H9 (cell line): ENCODE data around the gene MALRD1. TPM values are rescaled to one million over a fixed set of nuclear protein-coding genes. Genes with fewer than 3 reads are reported as not detected.

Experiments
- DNase-seq: peaks from one replicate; pipeline ENCODE4 v3.0.0-alpha.2; 2017
- H2AFZ ChIP-seq: one replicate; pipeline ENCODE4 v1.6.1; 2013; ENCODE audit warnings: mild to moderate bottlenecking, low read length, control low read depth, moderate library complexity
- H2AK5ac ChIP-seq: 2 replicates; pipeline ENCODE4 v1.6.1; 2013; ENCODE audit warnings: low read length, control low read depth, mixed read lengths; ENCODE audit not compliant: insufficient read length
- H2BK120ac ChIP-seq: one replicate; pipeline ENCODE4 v1.6.1; 2013; ENCODE audit warnings: low read depth, mild to moderate bottlenecking, low read length, control low read depth, inconsistent platforms; ENCODE audit not compliant: poor library complexity, severe bottlenecking
- H2BK12ac ChIP-seq: 2 replicates; pipeline ENCODE4 v1.6.1; 2013; ENCODE audit warnings: low read length, control low read depth, mixed read lengths, low read depth; ENCODE audit not compliant: insufficient read length
- H2BK15ac ChIP-seq: 2 replicates; pipeline ENCODE4 v1.6.1; 2013; ENCODE audit warnings: low read depth, low read length, control low read depth
- H2BK20ac ChIP-seq: one replicate; pipeline ENCODE4 v1.6.1; 2013; ENCODE audit warnings: low read depth, mild to moderate bottlenecking, low read length, control low read depth, inconsistent platforms; ENCODE audit not compliant: poor library complexity, severe bottlenecking
- H2BK5ac ChIP-seq: 2 replicates; pipeline ENCODE4 v1.6.1; 2013; ENCODE audit warnings: low read length, control low read depth, mixed read lengths; ENCODE audit not compliant: insufficient read length
- H3K14ac ChIP-seq: 2 replicates; pipeline ENCODE4 v1.6.1; 2013; ENCODE audit warnings: low read length, control low read depth; ENCODE audit not compliant: insufficient read depth
- H3K18ac ChIP-seq: 2 replicates; pipeline ENCODE4 v1.6.1; 2013; ENCODE audit warnings: low read depth, mild to moderate bottlenecking, mixed read lengths, low read length, control low read depth; ENCODE audit not compliant: insufficient read length
- H3K23ac ChIP-seq: 2 replicates; pipeline ENCODE4 v1.6.1; 2013; ENCODE audit warnings: low read length, control low read depth, mixed read lengths, low read depth; ENCODE audit not compliant: insufficient read length
- H3K23me2 ChIP-seq: 2 replicates; pipeline ENCODE4 v1.6.1; 2013; ENCODE audit warnings: low read depth, mild to moderate bottlenecking, mixed read lengths, low read length, control low read depth; ENCODE audit not compliant: insufficient read length, poor library complexity, severe bottlenecking
- H3K27ac ChIP-seq: 2 replicates; pipeline ENCODE4 v1.5.1; 2013; ENCODE audit warnings: low read length, control low read depth, mixed read lengths, low read depth; ENCODE audit not compliant: insufficient read length
- H3K27me3 ChIP-seq: 2 replicates; pipeline ENCODE4 v1.6.1; 2013; ENCODE audit warnings: low read length, control low read depth, inconsistent platforms; ENCODE audit not compliant: insufficient read depth
- H3K4ac ChIP-seq: 2 replicates; pipeline ENCODE4 v1.6.1; 2013; ENCODE audit warnings: low read depth, mild to moderate bottlenecking, control low read depth, inconsistent platforms, low read length, moderate library complexity
- H3K4me1 ChIP-seq: 2 replicates; pipeline ENCODE4 v1.6.1; 2013; ENCODE audit warnings: low read length, control low read depth, inconsistent platforms; ENCODE audit not compliant: insufficient read depth
- H3K4me2 ChIP-seq: 2 replicates; pipeline ENCODE4 v1.6.1; 2013; ENCODE audit warnings: low read length, control low read depth, mixed read lengths; ENCODE audit not compliant: insufficient read length, insufficient read depth
- H3K56ac ChIP-seq: 2 replicates; pipeline ENCODE4 v1.6.1; 2013; ENCODE audit warnings: low read depth, mild to moderate bottlenecking, mixed read lengths, low read length, control low read depth; ENCODE audit not compliant: insufficient read length
- H3K79me1 ChIP-seq: 2 replicates; pipeline ENCODE4 v1.6.1; 2013; ENCODE audit warnings: low read depth, mild to moderate bottlenecking, moderate library complexity, low read length, control low read depth, inconsistent platforms; ENCODE audit not compliant: insufficient read depth, poor library complexity, severe bottlenecking
- H3K79me2 ChIP-seq: 2 replicates; pipeline ENCODE4 v1.6.1; 2013; ENCODE audit warnings: low read length, control low read depth, inconsistent platforms; ENCODE audit not compliant: insufficient read depth
- H3K9ac ChIP-seq: 2 replicates; pipeline ENCODE4 v1.6.1; 2013; ENCODE audit warnings: low read length, control low read depth, mixed read lengths; ENCODE audit not compliant: insufficient read length; ENCODE audit errors: extremely low read depth
- H3K9me3 ChIP-seq: one replicate; pipeline ENCODE4 v1.6.1; 2013; ENCODE audit warnings: low read depth, low read length, inconsistent platforms; ENCODE audit not compliant: control insufficient read depth
- H3T11ph ChIP-seq: one replicate; pipeline ENCODE4 v1.6.1; 2013; ENCODE audit warnings: mild to moderate bottlenecking, low read length, control low read depth, inconsistent platforms
- H4K20me1 ChIP-seq: one replicate; pipeline ENCODE4 v1.6.1; 2013; ENCODE audit not compliant: control insufficient read depth, insufficient read length, insufficient read depth
- H4K5ac ChIP-seq: 2 replicates; pipeline ENCODE4 v1.6.1; 2013; ENCODE audit warnings: low read depth, mild to moderate bottlenecking, mixed read lengths, low read length, control low read depth; ENCODE audit not compliant: insufficient read length
- H4K8ac ChIP-seq: replicated peaks from 2 replicates; pipeline ENCODE4 v1.6.1; 2013; ENCODE audit warnings: low read length, control low read depth, mixed read lengths, low read depth; ENCODE audit not compliant: insufficient read length
- H4K91ac ChIP-seq: 2 replicates; pipeline ENCODE4 v1.6.1; 2013; ENCODE audit warnings: low read depth, mild to moderate bottlenecking, moderate library complexity, mixed read lengths, low read length, control low read depth; ENCODE audit not compliant: insufficient read length
- H3K27ac Mint-ChIP-seq, 3 experiments: 2 replicates in 2 of 3; 3 replicates in 1 of 3; pipeline ENCODE4 v1.8.0; 2020 to 2021; ENCODE audit warnings: mixed read lengths in 3 of 3, mild to moderate bottlenecking in 1 of 3, moderate library complexity in 1 of 3
- H3K27me3 Mint-ChIP-seq: 2 replicates; pipeline ENCODE4 v1.8.0; 2021; ENCODE audit warnings: low read depth, mild to moderate bottlenecking, moderate library complexity, mixed read lengths
- H3K36me3 Mint-ChIP-seq, 3 experiments: 2 replicates in 2 of 3; 3 replicates in 1 of 3; pipeline ENCODE4 v1.8.0; 2020 to 2021; ENCODE audit warnings: low read depth in 3 of 3, mixed read lengths in 3 of 3; ENCODE audit not compliant: insufficient read depth in 1 of 3
- H3K4me1 Mint-ChIP-seq, 2 experiments: 2 replicates each; pipeline ENCODE4 v1.8.0; 2020; ENCODE audit warnings: mixed read lengths in 2 of 2
- H3K4me3 Mint-ChIP-seq, 2 experiments: 2 replicates in 1 of 2; 3 replicates in 1 of 2; pipeline ENCODE4 v1.8.0; 2020 to 2021; ENCODE audit warnings: mild to moderate bottlenecking in 2 of 2, mixed read lengths in 2 of 2, moderate library complexity in 1 of 2
- H3K9me3 Mint-ChIP-seq, 2 experiments: 2 replicates in 1 of 2; 3 replicates in 1 of 2; pipeline ENCODE4 v1.8.0; 2020; ENCODE audit warnings: mild to moderate bottlenecking in 2 of 2, mixed read lengths in 2 of 2, moderate library complexity in 1 of 2
- WGBS: extraction: QIAGEN DNeasy Blood & Tissue Kit; methylation state at CpG from one replicate; pipeline ENCODE4 v1.1.7; 2013; ENCODE audit warnings: missing lambda C conversion rate, low lambda C conversion rate, mixed read lengths; ENCODE audit not compliant: insufficient read length; ENCODE audit errors: extremely low coverage; 5-methylcytosine and 5-hydroxymethylcytosine counted together
- total RNA-seq: library from RNA; stranded (reverse); gene quantifications from 2 replicates; pipeline ENCODE4 v1.2.1, GENCODE V29; 2021
- TF ChIP-seq, protein P1 (sequence below): fragments of 200-600 bp; sonication (generic); conservative IDR thresholded peaks from 3 replicates; pipeline ENCODE4 v1.8.0; 2021; ENCODE audit warnings: antibody characterized with exemption, mild to moderate bottlenecking

MALRD1 gene
- total RNA-seq, 1 experiment from 2014 or later = 0.20 TPM

DNA sequence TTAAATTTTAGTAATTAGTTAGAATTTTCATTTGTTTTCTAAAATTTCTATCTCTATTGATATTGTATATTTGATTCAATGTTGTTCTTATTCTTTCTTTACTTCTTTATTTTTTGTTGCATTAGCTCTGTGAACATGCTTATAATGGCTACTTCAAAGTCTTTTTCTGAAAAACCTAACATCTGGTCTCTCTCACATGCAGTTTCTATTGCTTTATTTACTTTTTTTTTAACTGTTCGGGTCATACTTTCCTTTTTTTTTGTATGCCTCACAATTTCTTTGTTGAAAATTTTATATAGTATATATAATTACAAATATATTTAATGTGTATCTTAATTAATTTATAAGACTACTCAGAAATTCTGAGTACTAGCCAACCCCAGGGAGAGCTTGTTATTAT, 715.5 kb downstream of the MALRD1 start:
- H3K23me2 ChIP-seq = no peaks in the 10 kb centered on the region
- no peak overlapping the region for H2BK20ac ChIP-seq
- TF ChIP-seq, protein P1, sequence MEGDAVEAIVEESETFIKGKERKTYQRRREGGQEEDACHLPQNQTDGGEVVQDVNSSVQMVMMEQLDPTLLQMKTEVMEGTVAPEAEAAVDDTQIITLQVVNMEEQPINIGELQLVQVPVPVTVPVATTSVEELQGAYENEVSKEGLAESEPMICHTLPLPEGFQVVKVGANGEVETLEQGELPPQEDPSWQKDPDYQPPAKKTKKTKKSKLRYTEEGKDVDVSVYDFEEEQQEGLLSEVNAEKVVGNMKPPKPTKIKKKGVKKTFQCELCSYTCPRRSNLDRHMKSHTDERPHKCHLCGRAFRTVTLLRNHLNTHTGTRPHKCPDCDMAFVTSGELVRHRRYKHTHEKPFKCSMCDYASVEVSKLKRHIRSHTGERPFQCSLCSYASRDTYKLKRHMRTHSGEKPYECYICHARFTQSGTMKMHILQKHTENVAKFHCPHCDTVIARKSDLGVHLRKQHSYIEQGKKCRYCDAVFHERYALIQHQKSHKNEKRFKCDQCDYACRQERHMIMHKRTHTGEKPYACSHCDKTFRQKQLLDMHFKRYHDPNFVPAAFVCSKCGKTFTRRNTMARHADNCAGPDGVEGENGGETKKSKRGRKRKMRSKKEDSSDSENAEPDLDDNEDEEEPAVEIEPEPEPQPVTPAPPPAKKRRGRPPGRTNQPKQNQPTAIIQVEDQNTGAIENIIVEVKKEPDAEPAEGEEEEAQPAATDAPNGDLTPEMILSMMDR = no peak
- H3K27ac Mint-ChIP-seq = no peak overlapping the region
- peaks cover 9 to 10% of the 10 kb centered on the region in 2 experiments for H3K4me1 Mint-ChIP-seq
- no peak overlapping the region for H4K91ac ChIP-seq
- no peak overlapping the region for H4K8ac ChIP-seq
- H2BK5ac ChIP-seq = no peak overlapping the region
- no peak overlapping the region for H2AK5ac ChIP-seq
- H3K4me1 ChIP-seq = no peaks in the 10 kb centered on the region
- H3K9ac ChIP-seq = no peak overlapping the region
- H4K20me1 ChIP-seq = no peaks in the 10 kb centered on the region
- H3K4me3 Mint-ChIP-seq = no peak overlapping the region
- H3K79me1 ChIP-seq = no peaks in the 10 kb centered on the region
- no peak overlapping the region for H2BK120ac ChIP-seq
- no CpG with 5 or more reads among the region's 1 CpG for WGBS
- no peaks in the 10 kb centered on the region for H3K9me3 Mint-ChIP-seq
- H3K56ac ChIP-seq = no peak overlapping the region
- H3K36me3 Mint-ChIP-seq = no peaks in the 10 kb centered on the region
- H3T11ph ChIP-seq = no peak overlapping the region
- no peaks in the 10 kb centered on the region for H3K79me2 ChIP-seq
- no peaks in the 10 kb centered on the region for H3K9me3 ChIP-seq
- H4K5ac ChIP-seq = no peak overlapping the region
- H2BK12ac ChIP-seq = no peak overlapping the region
- no peak overlapping the region for H2BK15ac ChIP-seq
- H3K4me2 ChIP-seq = no peak overlapping the region
- H3K23ac ChIP-seq = no peak overlapping the region
- H3K18ac ChIP-seq = no peak overlapping the region
- no peak overlapping the region for H3K4ac ChIP-seq
- H3K27me3 ChIP-seq = no peaks in the 10 kb centered on the region
- H3K14ac ChIP-seq = no peak overlapping the region
- H2AFZ ChIP-seq = no peak overlapping the region
- no peak overlapping the region for H3K27ac ChIP-seq
- no peaks in the 10 kb centered on the region for H3K27me3 Mint-ChIP-seq
- no peak for DNase-seq
